Hematopoietic multipotent progenitor cell treated with erythropoietin and hydrocortisone succinate and interleukin-3 and kit ligand, for 6 days (in vitro differentiated cells): ENCODE results near the gene SYCE1.
"Not testable (repeated sequence)": the region's sequence is repeated elsewhere in the genome, so short reads cannot be mapped to it uniquely, and the experiment has no call there.

Experiments
- DNase-seq: peaks from one replicate; pipeline ENCODE4 v3.0.0-alpha.2; 2015

SYCE1 gene

GRCh38 chr10:133555521-133555920, 9.9 kb downstream of the SYCE1 start:
- DNase-seq, result no peak

- DNase-seq, result no peak
Measured at GRCh38 chr10:133554600-133554999, 10.8 kb downstream of the SYCE1 start.

- no peak for DNase-seq
Measured at GRCh38 chr10:133544506-133544905, 20.9 kb downstream of the SYCE1 start.

GRCh38 chr10:133541441-133541975, 23.9 kb downstream of the SYCE1 start:
- not testable (repeated sequence) for DNase-seq

GRCh38 chr10:133537546-133538545, 27.5 kb downstream of the SYCE1 start:
- DNase-seq, result no peak

GRCh38 chr10:133536198-133536597, 29.2 kb downstream of the SYCE1 start:
- no peak for DNase-seq

- DNase-seq, result no peak
Measured at GRCh38 chr10:133534417-133534816, 31.0 kb downstream of the SYCE1 start.

GRCh38 chr10:133532871-133533270, 32.5 kb downstream of the SYCE1 start:
- no peak for DNase-seq

GRCh38 chr10:133530506-133530905, 34.9 kb downstream of the SYCE1 start:
- no peak for DNase-seq

- DNase-seq, result no peak
Measured at GRCh38 chr10:133529576-133529946, 35.8 kb downstream of the SYCE1 start.

- peak; percentile 68 for DNase-seq
Measured at GRCh38 chr10:133528845-133529575, 36.4 kb downstream of the SYCE1 start.

- DNase-seq, result no peak
Measured at GRCh38 chr10:133528296-133528844, 37.0 kb downstream of the SYCE1 start.

- no peak for DNase-seq
Measured at GRCh38 chr10:133527771-133528271, 37.6 kb downstream of the SYCE1 start.

GRCh38 chr10:133526957-133527588, 38.3 kb downstream of the SYCE1 start, which contains the start of gene CYP2E1:
CYP2E1 (plus strand) TSS chr10:133527363; CDS start chr10:133527396, 33 bp downstream.
- no peak for DNase-seq

- DNase-seq, result no peak
Measured at GRCh38 chr10:133525444-133525843, 39.9 kb downstream of the SYCE1 start.

- no peak for DNase-seq
Measured at GRCh38 chr10:133523631-133524203, 41.7 kb downstream of the SYCE1 start.

- DNase-seq, result peak; percentile 86
Measured at GRCh38 chr10:133520193-133520738, 45.1 kb downstream of the SYCE1 start.

- not testable (repeated sequence) for DNase-seq
Measured at GRCh38 chr10:133518517-133518916, 46.9 kb downstream of the SYCE1 start.

GRCh38 chr10:133516057-133516456, 49.3 kb downstream of the SYCE1 start:
- no peak for DNase-seq

GRCh38 chr10:133515471-133515870, 49.9 kb downstream of the SYCE1 start:
- no peak for DNase-seq

- DNase-seq, result no peak
Measured at GRCh38 chr10:133511907-133512528, 53.4 kb downstream of the SYCE1 start.
